HCT116 (cell line): ENCODE measurements around the gene PDE1C. TPM values are rescaled to one million over a fixed set of nuclear protein-coding genes. Genes with fewer than 3 reads are reported as not detected.

Experiments used
- ATAC-seq: fragments of 200-7000 bp; cut with Tn5 transposase; 2 replicates; pipeline ENCODE4 v1.9.1; 2020; ENCODE audit warnings: mild to moderate bottlenecking, moderate library complexity
- BruUV-seq: library from RNA; stranded (reverse); fragments of 400-500 nt; replicated peaks from 2 replicates; lab custom pipeline; 2021; lab: Mats Ljungman, UMichigan
- CTCF ChIA-PET: fragments of 300-600 bp; sonication (Branson Sonifier 250); formaldehyde crosslinking; loops from one replicate; lab custom pipeline; 2021; ENCODE audit warnings: antibody characterized with exemption; lab: Charles Lee
- POLR2A ChIA-PET: fragments of 300-600, 350-600 bp; sonication (Branson Sonifier 250); formaldehyde crosslinking; loops from one replicate; lab custom pipeline; 2021; ENCODE audit warnings: antibody characterized with exemption; lab: Charles Lee
- RAD21 ChIA-PET, 2 experiments: fragments of 300-600 bp; sonication (Branson Sonifier 250); formaldehyde crosslinking; loops; one replicate each; lab custom pipeline; 2023; ENCODE audit warnings: low total read pairs in 2 of 2; ENCODE audit not compliant: uncharacterized antibody in 2 of 2, unreplicated experiment in 2 of 2, low non-redundant PET in 1 of 2; lab: Charles Lee
- DNase-seq: peaks from one replicate; pipeline ENCODE4 v3.0.0-alpha.2; 2010; ENCODE audit warnings: low read depth, low spot score
- H2AFZ ChIP-seq: fragments of 200-600 bp; shearing (Covaris generic), sonication (generic); 2 replicates; pipeline ENCODE4 v1.6.1; 2017; ENCODE audit warnings: low read depth, mixed run types, mixed read lengths, antibody characterized with exemption, low read length; ENCODE audit not compliant: poor library complexity, severe bottlenecking
- H3K27ac ChIP-seq: 2 replicates; pipeline ENCODE4 v1.5.1; 2012; ENCODE audit warnings: low read depth, low read length
- H3K27me3 ChIP-seq: fragments of 200-600 bp; sonication (generic); 2 replicates; pipeline ENCODE4 v1.6.1; 2016; ENCODE audit warnings: mixed run types, low read length, mixed read lengths; ENCODE audit not compliant: insufficient read depth
- H3K36me3 ChIP-seq, 2 experiments: fragments of 200-500 bp in 1 of 2; fragments of 200-600 bp in 1 of 2; sonication (Bioruptor generic) in 1 of 2; sonication (generic) in 1 of 2; 2 replicates each; pipeline versions ENCODE4 v1.5.1 to v1.6.1; 2014 to 2016; ENCODE audit warnings: low read length in 2 of 2, inconsistent platforms in 1 of 2, mixed read lengths in 1 of 2, mixed run types in 1 of 2; ENCODE audit not compliant: insufficient read depth in 2 of 2, control insufficient read depth in 1 of 2
- H3K4me1 ChIP-seq, 2 experiments: fragments of 200-600 bp in 1 of 2; sonication (generic) in 1 of 2; 2 replicates each; pipeline versions ENCODE4 v1.5.1 to v1.6.1; 2012 to 2017; ENCODE audit warnings: low read length in 2 of 2, inconsistent platforms in 1 of 2, mild to moderate bottlenecking in 1 of 2, mixed read lengths in 1 of 2, mixed run types in 1 of 2, moderate library complexity in 1 of 2; ENCODE audit not compliant: insufficient read depth in 2 of 2, control insufficient read depth in 1 of 2
- H3K4me2 ChIP-seq: fragments of 200-600 bp; sonication (generic); 2 replicates; pipeline ENCODE4 v1.6.1; 2017; ENCODE audit warnings: mixed run types, low read length, mixed read lengths
- H3K4me3 ChIP-seq, 2 experiments: fragments of 200-600 bp in 1 of 2; sonication (generic) in 1 of 2; replicated peaks in 1 of 2; 2 replicates each; pipeline ENCODE4 v1.5.1; 2011 to 2016; ENCODE audit warnings: low read length in 2 of 2, control low read depth in 1 of 2, low read depth in 1 of 2, mild to moderate bottlenecking in 1 of 2, mixed read lengths in 1 of 2, mixed run types in 1 of 2
- H3K79me2 ChIP-seq: fragments of 200-600 bp; sonication (generic); 2 replicates; pipeline ENCODE4 v1.6.1; 2017; ENCODE audit warnings: mild to moderate bottlenecking, mixed run types, low read length, moderate library complexity, mixed read lengths; ENCODE audit not compliant: insufficient read depth
- H3K9ac ChIP-seq: fragments of 200-600 bp; sonication (generic); 2 replicates; pipeline ENCODE4 v1.6.1; 2016; ENCODE audit warnings: low read length, mixed read lengths
- H3K9me2 ChIP-seq: fragments of 200-600 bp; sonication (generic), shearing (Covaris generic); 2 replicates; pipeline ENCODE4 v1.6.1; 2017; ENCODE audit warnings: mixed run types, mild to moderate bottlenecking, moderate library complexity; ENCODE audit not compliant: insufficient read depth
- H3K9me3 ChIP-seq, 2 experiments: fragments of 200-500 bp in 1 of 2; fragments of 200-600 bp in 1 of 2; sonication (Bioruptor generic) in 1 of 2; sonication (generic) in 1 of 2; 2 replicates each; pipeline ENCODE4 v1.6.1; 2014 to 2017; ENCODE audit warnings: low read length in 2 of 2, mixed read lengths in 2 of 2, inconsistent platforms in 1 of 2, low read depth in 1 of 2, mild to moderate bottlenecking in 1 of 2, mixed run types in 1 of 2, moderate library complexity in 1 of 2; ENCODE audit not compliant: control insufficient read depth in 1 of 2, insufficient read depth in 1 of 2
- H4K20me1 ChIP-seq: fragments of 200-600 bp; sonication (generic), shearing (Covaris generic); 2 replicates; pipeline ENCODE4 v1.6.1; 2017; ENCODE audit warnings: mixed run types, mild to moderate bottlenecking, moderate library complexity; ENCODE audit not compliant: insufficient read depth
- CBX3 ChIP-seq: IDR thresholded peaks from 2 replicates; pipeline ENCODE4 v1.6.1; 2012; ENCODE audit warnings: low read depth
- CEBPB ChIP-seq: IDR thresholded peaks from 2 replicates; pipeline ENCODE4 v1.6.1; 2012; ENCODE audit warnings: low read depth
- YY1 ChIP-seq: IDR thresholded peaks from 2 replicates; pipeline ENCODE4 v1.6.1; 2011; ENCODE audit warnings: low read length, low read depth, moderate library complexity, mild to moderate bottlenecking; ENCODE audit not compliant: insufficient replicate concordance; ENCODE audit errors: extremely low read depth
- ZNF274 ChIP-seq: fragments of 200-500 bp; sonication (Bioruptor generic); IDR thresholded peaks from 2 replicates; pipeline ENCODE4 v1.6.1; 2014; ENCODE audit warnings: mild to moderate bottlenecking, low read depth, low read length, inconsistent platforms
- intact Hi-C: fragments of 100-400 bp; cut with micrococcal nuclease; formaldehyde crosslinking; loops from 2 replicates; pipeline ENCODE4 v1.10.0; 2022
- total RNA-seq: library from RNA; stranded (reverse); gene quantifications from one replicate; pipeline ENCODE4 v1.2.1, GENCODE V29; 2021; ENCODE audit not compliant: unreplicated experiment
- TF ChIP-seq, protein P1 (sequence below): IDR thresholded peaks from 2 replicates; pipeline ENCODE4 v1.6.1; 2012; ENCODE audit warnings: low read depth

Gene PDE1C
- total RNA-seq, 1 experiment from 2014 or later = 0.17 TPM

DNA sequence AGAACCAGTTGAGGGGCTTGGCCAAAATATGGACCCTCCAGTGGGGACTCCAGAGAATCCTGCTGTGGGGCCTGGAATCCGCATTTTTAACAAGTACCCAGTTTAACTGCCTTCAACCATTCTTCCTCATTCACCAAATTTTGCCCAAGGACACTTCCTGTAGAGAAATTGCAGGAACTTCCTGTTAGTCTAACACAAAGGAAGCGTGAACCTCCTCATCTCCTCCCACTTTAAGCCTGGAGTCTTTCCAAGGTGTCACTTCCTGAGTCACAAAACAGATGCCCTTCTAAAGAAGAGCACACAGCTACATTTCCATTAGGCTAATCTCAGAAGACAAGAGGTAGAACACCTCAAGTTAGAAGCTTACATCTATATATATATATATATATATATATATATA lies 194.8 kb downstream of the PDE1C start:
- no peak overlapping the region for H2AFZ ChIP-seq
- no TSS peak for BruUV-seq
- H3K27ac ChIP-seq = no peak overlapping the region
- H3K9me3 ChIP-seq = no peaks in the 10 kb centered on the region
- TF ChIP-seq ZNF274 (no peak), CBX3 (no peak), CEBPB (no peak), YY1 (no peak)
- TF ChIP-seq, protein P1, sequence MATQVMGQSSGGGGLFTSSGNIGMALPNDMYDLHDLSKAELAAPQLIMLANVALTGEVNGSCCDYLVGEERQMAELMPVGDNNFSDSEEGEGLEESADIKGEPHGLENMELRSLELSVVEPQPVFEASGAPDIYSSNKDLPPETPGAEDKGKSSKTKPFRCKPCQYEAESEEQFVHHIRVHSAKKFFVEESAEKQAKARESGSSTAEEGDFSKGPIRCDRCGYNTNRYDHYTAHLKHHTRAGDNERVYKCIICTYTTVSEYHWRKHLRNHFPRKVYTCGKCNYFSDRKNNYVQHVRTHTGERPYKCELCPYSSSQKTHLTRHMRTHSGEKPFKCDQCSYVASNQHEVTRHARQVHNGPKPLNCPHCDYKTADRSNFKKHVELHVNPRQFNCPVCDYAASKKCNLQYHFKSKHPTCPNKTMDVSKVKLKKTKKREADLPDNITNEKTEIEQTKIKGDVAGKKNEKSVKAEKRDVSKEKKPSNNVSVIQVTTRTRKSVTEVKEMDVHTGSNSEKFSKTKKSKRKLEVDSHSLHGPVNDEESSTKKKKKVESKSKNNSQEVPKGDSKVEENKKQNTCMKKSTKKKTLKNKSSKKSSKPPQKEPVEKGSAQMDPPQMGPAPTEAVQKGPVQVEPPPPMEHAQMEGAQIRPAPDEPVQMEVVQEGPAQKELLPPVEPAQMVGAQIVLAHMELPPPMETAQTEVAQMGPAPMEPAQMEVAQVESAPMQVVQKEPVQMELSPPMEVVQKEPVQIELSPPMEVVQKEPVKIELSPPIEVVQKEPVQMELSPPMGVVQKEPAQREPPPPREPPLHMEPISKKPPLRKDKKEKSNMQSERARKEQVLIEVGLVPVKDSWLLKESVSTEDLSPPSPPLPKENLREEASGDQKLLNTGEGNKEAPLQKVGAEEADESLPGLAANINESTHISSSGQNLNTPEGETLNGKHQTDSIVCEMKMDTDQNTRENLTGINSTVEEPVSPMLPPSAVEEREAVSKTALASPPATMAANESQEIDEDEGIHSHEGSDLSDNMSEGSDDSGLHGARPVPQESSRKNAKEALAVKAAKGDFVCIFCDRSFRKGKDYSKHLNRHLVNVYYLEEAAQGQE = no peak
- no peaks in the 10 kb centered on the region for H3K79me2 ChIP-seq
- no peaks in the 10 kb centered on the region for H3K27me3 ChIP-seq
- ChIA-PET CTCF (no interaction called here), RAD21 (no interaction called here), POLR2A (no interaction called here)
- no peak overlapping the region for H3K9ac ChIP-seq
- H3K4me2 ChIP-seq = no peak overlapping the region
- no peaks in the 10 kb centered on the region for H3K4me1 ChIP-seq
- ATAC-seq (no peak), DNase-seq (no peak)
- no peaks in the 10 kb centered on the region for H3K36me3 ChIP-seq
- no peak overlapping the region for H3K4me3 ChIP-seq
- H3K9me2 ChIP-seq = no peaks in the 10 kb centered on the region
- intact Hi-C loops = no loop called here
- H4K20me1 ChIP-seq = no peaks in the 10 kb centered on the region
